SK-N-SH (cell line): Measurements from ENCODE around the gene ASCL2.

Experiments
- CTCF ChIP-seq: fragments of 200-600 bp; sonication (generic); IDR thresholded peaks from 2 replicates; pipeline ENCODE4 v1.6.1; 2017; ENCODE audit warnings: antibody characterized with exemption, mild to moderate bottlenecking, moderate library complexity
- EZH2phosphoT487 ChIP-seq: fragments of 200-600 bp; sonication (generic); IDR thresholded peaks from 2 replicates; pipeline ENCODE4 v1.6.1; 2017; ENCODE audit warnings: low read depth, mixed run types, mild to moderate bottlenecking, antibody characterized with exemption, moderate library complexity, borderline replicate concordance
- JUND ChIP-seq: IDR thresholded peaks from 2 replicates; pipeline ENCODE4 v1.4.0; 2012
- POLR2AphosphoS5 ChIP-seq: IDR thresholded peaks from 2 replicates; pipeline ENCODE4 v1.6.1; 2012; ENCODE audit warnings: low read depth, low read length
- RAD21 ChIP-seq: IDR thresholded peaks from 2 replicates; pipeline ENCODE4 v1.6.1; 2012; ENCODE audit warnings: mild to moderate bottlenecking, low read length
- SMC3 ChIP-seq: IDR thresholded peaks from 2 replicates; pipeline ENCODE4 v1.6.1; 2012; ENCODE audit warnings: low read depth, low read length, improper control_type of control experiment

GRCh38 chr11:2306452-2306823, 36.0 kb upstream of the ASCL2 start:
- TF ChIP-seq SMC3 (no peak), EZH2phosphoT487 (no peak), RAD21 (no peak), POLR2AphosphoS5 (peak; percentile 79), JUND (no peak; the same call in 1 of the 2 replicates), CTCF (no peak)
